DND-41 (cell line): Measurements from ENCODE around the gene OR5F1.

Experiments used
- CTCF ChIP-seq: IDR thresholded peaks from 2 replicates; pipeline ENCODE4 v1.5.1; 2012; ENCODE audit warnings: borderline replicate concordance, low read length, moderate library complexity, mild to moderate bottlenecking; ENCODE audit not compliant: poor library complexity, severe bottlenecking; ENCODE audit errors: extremely low read depth
- EZH2 ChIP-seq: IDR thresholded peaks from 3 replicates; pipeline ENCODE4 v1.6.1; 2012; ENCODE audit warnings: borderline replicate concordance, low read depth, mild to moderate bottlenecking, moderate library complexity, low read length, inconsistent platforms; ENCODE audit not compliant: severe bottlenecking

GRCh38 chr11:56013805-56014204, 19.4 kb upstream of the OR5F1 start:
- TF ChIP-seq CTCF (no peak), EZH2 (no peak)
